PC-3 (cell line): ENCODE results near the gene OPRM1. TPM values are rescaled to one million over a fixed set of nuclear protein-coding genes. Genes with fewer than 3 reads are reported as not detected.

ENCODE experiments used
- ATAC-seq: fragments of 200-7000 bp; cut with Tn5 transposase; 2 replicates; pipeline ENCODE4 v1.9.1; 2020; ENCODE audit warnings: mild to moderate bottlenecking, moderate library complexity
- BruUV-seq: library from RNA; stranded (reverse); fragments of 400-500 nt; replicated peaks from 2 replicates; lab custom pipeline; 2021; lab: Mats Ljungman, UMichigan
- CTCF ChIA-PET: fragments of 300-600 bp; sonication (Branson Sonifier 250); formaldehyde crosslinking; loops from one replicate; lab custom pipeline; 2022; ENCODE audit warnings: antibody characterized with exemption; lab: Charles Lee
- POLR2A ChIA-PET: fragments of 300-600 bp; sonication (Branson Sonifier 250); formaldehyde crosslinking; loops from one replicate; lab custom pipeline; 2022; ENCODE audit warnings: antibody characterized with exemption; ENCODE audit not compliant: unreplicated experiment; lab: Charles Lee
- DNase-seq: peaks from one replicate; pipeline ENCODE4 v3.0.0-alpha.2; 2015
- H2AFZ ChIP-seq: fragments of 300-600 bp; sonication (generic); 2 replicates; pipeline ENCODE4 v1.6.0; 2016; ENCODE audit warnings: antibody characterized with exemption, low read length
- H3F3A ChIP-seq: fragments of 300-600 bp; sonication (generic); one replicate; pipeline ENCODE4 v1.6.0; 2017; ENCODE audit warnings: antibody characterized with exemption, low read length, control low read depth, mild to moderate bottlenecking; ENCODE audit not compliant: unreplicated experiment
- H3K27ac ChIP-seq: fragments of 300-600 bp; sonication (generic); 2 replicates; pipeline ENCODE4 v1.5.1; 2016; ENCODE audit warnings: mild to moderate bottlenecking, low read length
- H3K27me3 ChIP-seq: fragments of 300-600 bp; sonication (generic); 2 replicates; pipeline ENCODE4 v1.6.1; 2016; ENCODE audit warnings: low read length, mixed read lengths
- H3K36me3 ChIP-seq: fragments of 300-600 bp; sonication (generic); 2 replicates; pipeline ENCODE4 v1.6.1; 2016; ENCODE audit warnings: low read depth, mixed run types, low read length, mixed read lengths
- H3K4me1 ChIP-seq: fragments of 300-600 bp; sonication (generic); 2 replicates; pipeline ENCODE4 v1.5.1; 2016; ENCODE audit warnings: low read length; ENCODE audit not compliant: insufficient read depth
- H3K4me2 ChIP-seq: fragments of 300-600 bp; sonication (generic); 2 replicates; pipeline ENCODE4 v1.6.0; 2016; ENCODE audit warnings: low read length
- H3K4me3 ChIP-seq: fragments of 300-600 bp; sonication (generic); 2 replicates; pipeline ENCODE4 v1.5.1; 2016; ENCODE audit warnings: mild to moderate bottlenecking, low read length, mixed read lengths
- H3K79me2 ChIP-seq: fragments of 300-600 bp; sonication (generic); 2 replicates; pipeline ENCODE4 v1.6.1; 2017; ENCODE audit warnings: low read length, mixed read lengths
- H3K9ac ChIP-seq: fragments of 300-600 bp; sonication (generic); 2 replicates; pipeline ENCODE4 v1.6.0; 2016; ENCODE audit warnings: mild to moderate bottlenecking, low read length
- H3K9me2 ChIP-seq: fragments of 300-600 bp; sonication (generic); replicated peaks from 2 replicates; pipeline ENCODE4 v1.6.1; 2016; ENCODE audit warnings: mixed run types, low read length, mixed read lengths
- H3K9me3 ChIP-seq: fragments of 300-600 bp; sonication (generic); 2 replicates; pipeline ENCODE4 v1.6.1; 2016; ENCODE audit warnings: low read length, mixed read lengths
- H4K20me1 ChIP-seq: fragments of 300-600 bp; sonication (generic); 2 replicates; pipeline ENCODE4 v1.6.1; 2016; ENCODE audit warnings: low read length, mixed read lengths
- CTCF ChIP-seq: fragments of 300-600 bp; sonication (generic); conservative IDR thresholded peaks from 2 replicates; pipeline ENCODE4 v1.5.1; 2017; ENCODE audit warnings: antibody characterized with exemption, low read depth, mild to moderate bottlenecking, low read length
- EZH2 ChIP-seq: fragments of 300-600 bp; sonication (generic); IDR thresholded peaks from one replicate; pipeline ENCODE4 v1.6.1; 2017; ENCODE audit warnings: antibody characterized with exemption, mild to moderate bottlenecking, low read length; ENCODE audit not compliant: unreplicated experiment
- EZH2phosphoT487 ChIP-seq: fragments of 300-600 bp; sonication (generic); IDR thresholded peaks from 2 replicates; pipeline ENCODE4 v1.6.1; 2018; ENCODE audit warnings: mild to moderate bottlenecking, antibody characterized with exemption, low read length, borderline replicate concordance
- intact Hi-C: fragments of 100-400 bp; cut with micrococcal nuclease; formaldehyde crosslinking; loops from 2 replicates; pipeline ENCODE4 v1.9.0; 2023
- total RNA-seq: library from RNA; depleted of rRNA; stranded (reverse); fragments of >200 nt; gene quantifications from 2 replicates; pipeline ENCODE4 v1.2.3, GENCODE V29; 2014

Gene OPRM1
- total RNA-seq, 1 experiment from 2014 or later, result not detected

GRCh38 chr6:154053141-154053540 lies 14.1 kb downstream of the OPRM1 start:
- no peak overlapping the region for H2AFZ ChIP-seq
- no peak overlapping the region for H3K27ac ChIP-seq
- no peak overlapping the region for H3K4me3 ChIP-seq
- no peak overlapping the region for H3K4me2 ChIP-seq
- H3F3A ChIP-seq, result no peaks in the 10 kb centered on the region
- H3K36me3 ChIP-seq, result no peaks in the 10 kb centered on the region
- no peaks in the 10 kb centered on the region for H3K4me1 ChIP-seq
- intact Hi-C loops, result no loop called here
- CTCF ChIA-PET, result no interaction called here
- POLR2A ChIA-PET, result no interaction called here
- no peaks in the 10 kb centered on the region for H3K79me2 ChIP-seq
- TF ChIP-seq CTCF, result no peak
- TF ChIP-seq EZH2, result no peak
- H4K20me1 ChIP-seq, result no peaks in the 10 kb centered on the region
- BruUV-seq, result no TSS peak
- ATAC-seq, result no peak
- H3K27me3 ChIP-seq, result peaks cover 44% of the 10 kb centered on the region
- H3K9me3 ChIP-seq, result no peaks in the 10 kb centered on the region
- no peak for DNase-seq
- H3K9me2 ChIP-seq, result no peaks in the 10 kb centered on the region
- H3K9ac ChIP-seq, result no peak overlapping the region

- no peaks in the 10 kb centered on the region for H3K9me2 ChIP-seq
- H2AFZ ChIP-seq, result no peak overlapping the region
- no TSS peak for BruUV-seq
- H3K4me1 ChIP-seq, result no peaks in the 10 kb centered on the region
- CTCF ChIA-PET, result no interaction called here
- no peaks in the 10 kb centered on the region for H3F3A ChIP-seq
- H3K79me2 ChIP-seq, result no peaks in the 10 kb centered on the region
- POLR2A ChIA-PET, result no interaction called here
- no peak overlapping the region for H3K4me3 ChIP-seq
- no peak for ATAC-seq
- no peak for TF ChIP-seq EZH2phosphoT487
- TF ChIP-seq CTCF, result no peak
- no peak for TF ChIP-seq EZH2
- H3K4me2 ChIP-seq, result no peak overlapping the region
- no peaks in the 10 kb centered on the region for H3K36me3 ChIP-seq
- H3K27me3 ChIP-seq, result peaks cover 53% of the 10 kb centered on the region
- H3K9ac ChIP-seq, result no peak overlapping the region
- intact Hi-C loops, result no loop called here
- H3K27ac ChIP-seq, result no peak overlapping the region
- no peak for DNase-seq
- no peaks in the 10 kb centered on the region for H3K9me3 ChIP-seq
- no peaks in the 10 kb centered on the region for H4K20me1 ChIP-seq
Observed at GRCh38 chr6:154056536-154056935, 17.5 kb downstream of the OPRM1 start.

GRCh38 chr6:154057098-154057497 lies 18.1 kb downstream of the OPRM1 start:
- no peak overlapping the region for H2AFZ ChIP-seq
- H3K4me2 ChIP-seq, result no peak overlapping the region
- no peak overlapping the region for H3K27ac ChIP-seq
- H3K4me3 ChIP-seq, result no peak overlapping the region
- intact Hi-C loops, result no loop called here
- H3K9me3 ChIP-seq, result no peaks in the 10 kb centered on the region
- no peaks in the 10 kb centered on the region for H3K9me2 ChIP-seq
- peaks cover 53% of the 10 kb centered on the region for H3K27me3 ChIP-seq
- ChIA-PET CTCF (no interaction called here), POLR2A (no interaction called here)
- no peak for TF ChIP-seq EZH2
- TF ChIP-seq CTCF, result no peak
- TF ChIP-seq EZH2phosphoT487, result no peak
- no peak overlapping the region for H3K9ac ChIP-seq
- DNase-seq (no peak), ATAC-seq (no peak)
- no peaks in the 10 kb centered on the region for H3F3A ChIP-seq
- H3K79me2 ChIP-seq, result no peaks in the 10 kb centered on the region
- no TSS peak for BruUV-seq
- H3K36me3 ChIP-seq, result no peaks in the 10 kb centered on the region
- no peaks in the 10 kb centered on the region for H4K20me1 ChIP-seq
- no peaks in the 10 kb centered on the region for H3K4me1 ChIP-seq
